Astrocyte (in vitro differentiated cells and primary cell): ENCODE data around the gene EPX. TPM values are rescaled to one million over a fixed set of nuclear protein-coding genes. Genes with fewer than 3 reads are reported as not detected.

ENCODE experiments used
- DNase-seq: peaks from one replicate; pipeline ENCODE4 v3.0.0-alpha.2; 2010; ENCODE audit warnings: low read depth
- FAIRE-seq: peaks from 2 replicates; lab custom pipeline; 2011; peaks lifted over from hg19 to GRCh38; lab: Jason Lieb, UNC
- H2AFZ ChIP-seq: 2 replicates; pipeline ENCODE4 v1.6.0; 2012; ENCODE audit warnings: low read depth, low read length, inconsistent platforms
- H3K27ac ChIP-seq: 2 replicates; pipeline ENCODE4 v1.5.1; 2011; ENCODE audit warnings: low read depth, low read length, inconsistent platforms
- H3K27me3 ChIP-seq: 2 replicates; pipeline ENCODE4 v1.6.0; 2011; ENCODE audit warnings: low read length, inconsistent platforms; ENCODE audit not compliant: insufficient read depth
- H3K36me3 ChIP-seq: 2 replicates; pipeline ENCODE4 v1.5.1; 2011; ENCODE audit warnings: low read length, inconsistent platforms; ENCODE audit not compliant: insufficient read depth
- H3K4me1 ChIP-seq: 2 replicates; pipeline ENCODE4 v1.5.1; 2011; ENCODE audit warnings: low read length, inconsistent platforms; ENCODE audit not compliant: insufficient read depth
- H3K4me2 ChIP-seq: 2 replicates; pipeline ENCODE4 v1.6.0; 2012; ENCODE audit warnings: low read length, inconsistent platforms
- H3K4me3 ChIP-seq: 2 replicates; pipeline ENCODE4 v1.5.1; 2011; ENCODE audit warnings: low read depth, mild to moderate bottlenecking, low read length, inconsistent platforms; ENCODE audit not compliant: insufficient read depth
- H3K79me2 ChIP-seq: 2 replicates; pipeline ENCODE4 v1.6.0; 2012; ENCODE audit warnings: mild to moderate bottlenecking, low read length, inconsistent platforms; ENCODE audit not compliant: insufficient read depth
- H3K9ac ChIP-seq: 2 replicates; pipeline ENCODE4 v1.6.0; 2012; ENCODE audit warnings: mild to moderate bottlenecking, low read length, inconsistent platforms
- H3K9me3 ChIP-seq: 2 replicates; pipeline ENCODE4 v1.5.1; 2012; ENCODE audit warnings: low read depth, mild to moderate bottlenecking, low read length, inconsistent platforms; ENCODE audit not compliant: insufficient read depth
- H4K20me1 ChIP-seq: 2 replicates; pipeline ENCODE4 v1.6.0; 2012; ENCODE audit warnings: low read length, inconsistent platforms; ENCODE audit not compliant: insufficient read depth
- H3K27ac Mint-ChIP-seq: one replicate; pipeline ENCODE4 v1.8.0; 2021; ENCODE audit warnings: mild to moderate bottlenecking, mixed read lengths; ENCODE audit not compliant: unreplicated experiment
- H3K27me3 Mint-ChIP-seq: one replicate; pipeline ENCODE4 v1.8.0; 2021; ENCODE audit warnings: low read depth, mixed read lengths; ENCODE audit not compliant: unreplicated experiment
- H3K36me3 Mint-ChIP-seq: one replicate; pipeline ENCODE4 v1.8.0; 2021; ENCODE audit warnings: low read depth, mixed read lengths; ENCODE audit not compliant: unreplicated experiment
- H3K4me1 Mint-ChIP-seq: one replicate; pipeline ENCODE4 v1.8.0; 2021; ENCODE audit warnings: low read depth, mixed read lengths; ENCODE audit not compliant: unreplicated experiment
- H3K4me3 Mint-ChIP-seq: one replicate; pipeline ENCODE4 v1.8.0; 2021; ENCODE audit warnings: mild to moderate bottlenecking, moderate library complexity, mixed read lengths; ENCODE audit not compliant: unreplicated experiment
- H3K9me3 Mint-ChIP-seq: one replicate; pipeline ENCODE4 v1.8.0; 2021; ENCODE audit warnings: mild to moderate bottlenecking, mixed read lengths; ENCODE audit not compliant: unreplicated experiment
- EZH2 ChIP-seq: IDR thresholded peaks from 2 replicates; pipeline ENCODE4 v1.6.1; 2012; ENCODE audit warnings: mild to moderate bottlenecking, low read length, inconsistent platforms; ENCODE audit not compliant: insufficient read depth
- total RNA-seq: library from RNA; stranded (reverse); gene quantifications from 2 replicates; pipeline ENCODE4 v1.2.1, GENCODE V29; 2021
- TF ChIP-seq, protein P1 (sequence below): IDR thresholded peaks from 2 replicates; pipeline ENCODE4 v1.5.1; 2011; ENCODE audit warnings: low read depth, mild to moderate bottlenecking, inconsistent platforms, low read length, moderate library complexity; ENCODE audit not compliant: insufficient read depth

Gene EPX
- total RNA-seq, 1 donor from 2014 or later, result not detected

DNA sequence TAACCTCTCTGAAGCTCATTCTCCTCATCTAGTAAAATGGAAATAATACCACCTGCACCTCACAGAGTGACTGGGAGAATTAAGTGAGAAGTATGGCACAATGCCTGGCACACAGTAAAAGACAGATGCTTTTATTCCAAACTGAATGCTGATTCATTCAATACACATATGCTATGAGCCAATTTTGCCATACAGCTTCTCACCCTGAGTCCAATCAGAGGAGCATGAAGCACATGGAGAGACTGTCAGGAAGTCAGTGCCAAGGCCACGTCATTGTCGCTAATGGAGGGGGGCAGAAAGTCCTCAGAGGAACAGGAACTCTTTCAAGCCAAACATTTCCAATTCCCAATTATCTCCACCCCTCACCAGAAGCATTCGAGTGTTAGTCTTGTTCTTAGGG, 14.9 kb downstream of the EPX start:
- no peak for FAIRE-seq
- Histone ChIP-seq H3K79me2 (no peaks in the 10 kb centered on the region), H3K27me3 (no peaks in the 10 kb centered on the region), H3K36me3 (peaks cover 6% of the 10 kb centered on the region), H3K4me3 (no peak overlapping the region), H3K9me3 (no peaks in the 10 kb centered on the region), H3K27ac (no peak overlapping the region), H4K20me1 (no peaks in the 10 kb centered on the region), H3K4me1 (no peaks in the 10 kb centered on the region), H3K9ac (no peak overlapping the region), H2AFZ (no peak overlapping the region), H3K4me2 (no peak overlapping the region)
- Mint-ChIP-seq H3K4me3 (no peak overlapping the region), H3K27me3 (no peaks in the 10 kb centered on the region), H3K4me1 (no peaks in the 10 kb centered on the region), H3K36me3 (peaks cover 21% of the 10 kb centered on the region), H3K27ac (no peak overlapping the region), H3K9me3 (no peaks in the 10 kb centered on the region)
- TF ChIP-seq, protein P1, sequence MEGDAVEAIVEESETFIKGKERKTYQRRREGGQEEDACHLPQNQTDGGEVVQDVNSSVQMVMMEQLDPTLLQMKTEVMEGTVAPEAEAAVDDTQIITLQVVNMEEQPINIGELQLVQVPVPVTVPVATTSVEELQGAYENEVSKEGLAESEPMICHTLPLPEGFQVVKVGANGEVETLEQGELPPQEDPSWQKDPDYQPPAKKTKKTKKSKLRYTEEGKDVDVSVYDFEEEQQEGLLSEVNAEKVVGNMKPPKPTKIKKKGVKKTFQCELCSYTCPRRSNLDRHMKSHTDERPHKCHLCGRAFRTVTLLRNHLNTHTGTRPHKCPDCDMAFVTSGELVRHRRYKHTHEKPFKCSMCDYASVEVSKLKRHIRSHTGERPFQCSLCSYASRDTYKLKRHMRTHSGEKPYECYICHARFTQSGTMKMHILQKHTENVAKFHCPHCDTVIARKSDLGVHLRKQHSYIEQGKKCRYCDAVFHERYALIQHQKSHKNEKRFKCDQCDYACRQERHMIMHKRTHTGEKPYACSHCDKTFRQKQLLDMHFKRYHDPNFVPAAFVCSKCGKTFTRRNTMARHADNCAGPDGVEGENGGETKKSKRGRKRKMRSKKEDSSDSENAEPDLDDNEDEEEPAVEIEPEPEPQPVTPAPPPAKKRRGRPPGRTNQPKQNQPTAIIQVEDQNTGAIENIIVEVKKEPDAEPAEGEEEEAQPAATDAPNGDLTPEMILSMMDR, result no peak
- TF ChIP-seq EZH2, result no peak
- DNase-seq, result no peak

DNA sequence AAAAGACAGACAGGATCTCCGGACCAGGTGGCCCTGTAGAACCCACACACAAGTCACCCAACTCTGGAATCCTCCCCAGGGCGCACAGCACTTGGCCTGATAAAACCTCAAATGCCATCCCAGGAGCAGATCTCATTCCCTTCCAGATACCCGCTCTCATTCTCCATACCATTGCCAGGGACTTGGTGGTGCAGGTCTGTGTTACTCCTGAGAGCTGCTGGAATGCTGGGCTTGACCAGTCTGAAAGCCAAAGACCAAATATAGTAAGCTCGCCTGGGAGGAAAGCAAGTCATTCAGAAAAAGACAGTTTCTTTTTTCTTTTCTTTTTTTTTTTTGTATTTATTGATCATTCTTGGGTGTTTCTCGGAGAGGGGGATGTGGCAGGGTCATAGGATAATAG, 15.8 kb downstream of the EPX start:
- Mint-ChIP-seq H3K36me3 (peaks cover 23% of the 10 kb centered on the region), H3K9me3 (no peaks in the 10 kb centered on the region), H3K4me1 (no peaks in the 10 kb centered on the region), H3K27ac (no peak overlapping the region), H3K4me3 (no peak overlapping the region), H3K27me3 (no peaks in the 10 kb centered on the region)
- no peak overlapping the region for H3K4me3 ChIP-seq
- no peaks in the 10 kb centered on the region for H3K4me1 ChIP-seq
- H3K27me3 ChIP-seq, result no peaks in the 10 kb centered on the region
- no peaks in the 10 kb centered on the region for H3K9me3 ChIP-seq
- no peak for FAIRE-seq
- H4K20me1 ChIP-seq, result no peaks in the 10 kb centered on the region
- H2AFZ ChIP-seq, result no peak overlapping the region
- H3K9ac ChIP-seq, result no peak overlapping the region
- H3K27ac ChIP-seq, result no peak overlapping the region
- H3K4me2 ChIP-seq, result no peak overlapping the region
- H3K36me3 ChIP-seq, result peaks cover 7% of the 10 kb centered on the region
- TF ChIP-seq EZH2, result no peak
- TF ChIP-seq, protein P1, result no peak
- no peaks in the 10 kb centered on the region for H3K79me2 ChIP-seq
- no peak for DNase-seq

DNA sequence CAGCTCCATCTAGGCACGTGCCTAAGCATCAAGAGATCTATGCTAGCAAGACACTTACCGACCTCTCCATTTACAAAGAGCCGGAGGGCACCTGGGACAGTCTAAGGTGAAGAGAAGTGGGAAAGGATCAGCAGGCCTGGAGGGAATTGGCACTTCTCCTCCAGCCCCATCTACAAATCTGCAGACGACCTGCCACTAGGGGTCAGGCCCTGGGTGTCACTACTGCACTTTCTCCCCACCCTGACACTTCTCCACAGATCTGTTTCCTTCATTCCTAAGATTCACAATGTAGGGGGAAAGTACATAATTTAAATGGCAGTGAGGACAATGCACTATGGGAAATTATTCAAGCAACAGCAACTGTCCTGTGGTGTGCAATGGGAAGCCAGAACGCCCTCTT, 18.4 kb downstream of the EPX start:
- Mint-ChIP-seq H3K4me1 (no peaks in the 10 kb centered on the region), H3K27me3 (no peaks in the 10 kb centered on the region), H3K4me3 (no peak overlapping the region), H3K27ac (no peak overlapping the region), H3K36me3 (peaks cover 23% of the 10 kb centered on the region), H3K9me3 (no peaks in the 10 kb centered on the region)
- no peaks in the 10 kb centered on the region for H3K4me1 ChIP-seq
- no peaks in the 10 kb centered on the region for H3K79me2 ChIP-seq
- no peaks in the 10 kb centered on the region for H3K27me3 ChIP-seq
- H3K27ac ChIP-seq, result no peak overlapping the region
- no peak overlapping the region for H3K4me2 ChIP-seq
- DNase-seq (no peak), FAIRE-seq (no peak)
- H3K9ac ChIP-seq, result no peak overlapping the region
- no peak overlapping the region for H2AFZ ChIP-seq
- no peaks in the 10 kb centered on the region for H3K9me3 ChIP-seq
- H3K4me3 ChIP-seq, result no peak overlapping the region
- peaks cover 7% of the 10 kb centered on the region for H3K36me3 ChIP-seq
- TF ChIP-seq EZH2, result no peak
- TF ChIP-seq, protein P1, result no peak
- H4K20me1 ChIP-seq, result no peaks in the 10 kb centered on the region
